ENCODE results near the gene DNASE1L1. TPM values are rescaled to one million over a fixed set of nuclear protein-coding genes. Genes with fewer than 3 reads are reported as not detected.
A peak's percentile ranks its signal among the peaks of the same experiment; 100 is the strongest.

DNASE1L1 gene
- polyA plus RNA-seq, 1 of the 3 experiments (the other 2 are of a cell fraction): 18.2 TPM

DNA sequence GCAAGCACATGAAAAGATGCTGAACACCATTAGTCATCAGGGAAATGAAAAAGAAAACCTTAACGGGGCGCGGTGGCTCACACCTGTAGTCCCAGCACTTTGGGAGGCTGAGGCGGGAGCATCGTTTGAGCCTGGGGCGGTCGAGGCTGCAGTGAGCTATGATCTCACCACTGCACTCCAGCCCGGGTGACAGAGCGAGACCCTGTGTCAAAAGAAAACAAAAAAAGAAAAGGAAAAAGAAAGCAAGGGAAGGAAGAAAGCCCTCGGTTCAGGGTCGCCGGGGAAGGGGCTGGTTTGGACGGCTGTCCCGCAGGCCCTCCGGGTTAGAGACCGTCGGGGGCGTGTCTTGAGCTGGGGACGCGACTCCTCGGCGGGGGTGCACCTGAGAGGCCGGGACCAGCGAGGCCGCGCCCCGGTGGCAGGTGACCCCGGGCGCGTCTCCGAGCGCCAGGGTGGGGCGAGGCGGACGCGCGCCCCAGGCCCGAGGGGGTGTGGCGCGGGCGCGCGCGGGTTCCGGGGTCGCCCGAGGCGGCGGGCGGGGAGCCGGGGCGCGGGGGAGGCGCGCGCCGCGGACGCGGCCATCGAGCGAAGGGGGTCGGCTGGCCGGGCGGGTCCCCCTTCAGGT, 48.5 kb upstream of the DNASE1L1 start:
- peak; percentile 78 for DNase-seq
- Histone ChIP-seq H3K36me3 (replicated peaks in 1 of 2; ENCODE audit: control insufficient read depth in 1 of 2, insufficient read depth in 2 of 2, low read length in 1 of 2) (peaks cover 0 to 5% of the 10 kb centered on the region in 2 experiments), H3K9me3 (no peaks in the 10 kb centered on the region), H2AFZ (ENCODE audit: low read depth) (0 out of 2 replicates have a peak overlapping the region, but pooled peaks have one; percentile 35), H3F3A (replicated peaks; ENCODE audit: insufficient read depth) (peaks cover 4% of the 10 kb centered on the region), H4K20me1 (ENCODE audit: insufficient read depth) (peaks cover 31% of the 10 kb centered on the region), H3K4me3 (ENCODE audit: low read depth in 2 of 2, low read length in 1 of 2) (peak overlapping the region; percentile 49 to 66; a peak in 3 of 4 replicates), H3K4me2 (peak overlapping the region; percentile 50; the same call in 1 of the 2 replicates), H3K4me1 (ENCODE audit: control insufficient read depth in 1 of 2, insufficient read depth in 2 of 2, low read depth in 1 of 2, low read length in 1 of 2) (peaks cover 0 to 12% of the 10 kb centered on the region in 2 experiments; a peak in 1 of 4 replicates), H3K9ac (peak overlapping the region; percentile 68; the same call in 1 of the 2 replicates), H3K27me3 (ENCODE audit: insufficient read depth) (no peaks in the 10 kb centered on the region), H3K27ac (ENCODE audit: low read depth in 2 of 2, low read length in 1 of 2) (peak overlapping the region in 1 of 2 experiments; percentile 47; a peak in 1 of 4 replicates), H3K79me2 (ENCODE audit: insufficient read depth) (peaks cover 33% of the 10 kb centered on the region), H3K9me2 (no peaks in the 10 kb centered on the region)
- ChIA-PET POLR2A (interaction anchor here (0.6 to 0.7 kb wide), 2 partner anchors 10 to 13 kb away, joined by 3 to 4 read pairs; partner anchors contain the start of gene FAM50A), CTCF (interaction anchor here (1.0 kb wide), 1 partner anchor 70 kb away, joined by 6 read pairs; no protein-coding TSS in a partner anchor)
- 25% methylated on average over 20 of the region's 65 CpGs for WGBS (ENCODE audit: low lambda C conversion rate)
- TF ChIP-seq JUND (IDR thresholded peaks at IDR 0.05) (no peak), GATA2 (CRISPR knock-in tag; IDR thresholded peaks at IDR 0.05) (no peak), NRF1 (IDR thresholded peaks at IDR 0.05; ENCODE audit: low read depth, low read length) (no peak), ELF1 (IDR thresholded peaks at IDR 0.05) (no peak), FOXM1 (IDR thresholded peaks at IDR 0.05; ENCODE audit: low read depth) (no peak), EP300 (IDR thresholded peaks at IDR 0.05; ENCODE audit: borderline replicate concordance in 1 of 2, low read depth in 1 of 2, low read length in 1 of 2) (no peak), FOXJ3 (CRISPR knock-in tag; IDR thresholded peaks at IDR 0.05) (no peak), RCOR1 (IDR thresholded peaks at IDR 0.05; ENCODE audit: low read length) (no peak), RFX5 (IDR thresholded peaks at IDR 0.05; ENCODE audit: low read length) (no peak), RXRA (IDR thresholded peaks at IDR 0.05; ENCODE audit: borderline replicate concordance, low read depth) (no peak), SIN3A (IDR thresholded peaks at IDR 0.05; ENCODE audit: borderline replicate concordance, low read depth, low read length) (no peak), MEF2A (IDR thresholded peaks at IDR 0.05; ENCODE audit: borderline replicate concordance, low read depth) (no peak), POLR2AphosphoS5 (IDR thresholded peaks at IDR 0.05; ENCODE audit: low read depth, low read length) (no peak), RAD21 (IDR thresholded peaks at IDR 0.05; ENCODE audit: low read length) (no peak)
- TF ChIP-seq, protein P1, sequence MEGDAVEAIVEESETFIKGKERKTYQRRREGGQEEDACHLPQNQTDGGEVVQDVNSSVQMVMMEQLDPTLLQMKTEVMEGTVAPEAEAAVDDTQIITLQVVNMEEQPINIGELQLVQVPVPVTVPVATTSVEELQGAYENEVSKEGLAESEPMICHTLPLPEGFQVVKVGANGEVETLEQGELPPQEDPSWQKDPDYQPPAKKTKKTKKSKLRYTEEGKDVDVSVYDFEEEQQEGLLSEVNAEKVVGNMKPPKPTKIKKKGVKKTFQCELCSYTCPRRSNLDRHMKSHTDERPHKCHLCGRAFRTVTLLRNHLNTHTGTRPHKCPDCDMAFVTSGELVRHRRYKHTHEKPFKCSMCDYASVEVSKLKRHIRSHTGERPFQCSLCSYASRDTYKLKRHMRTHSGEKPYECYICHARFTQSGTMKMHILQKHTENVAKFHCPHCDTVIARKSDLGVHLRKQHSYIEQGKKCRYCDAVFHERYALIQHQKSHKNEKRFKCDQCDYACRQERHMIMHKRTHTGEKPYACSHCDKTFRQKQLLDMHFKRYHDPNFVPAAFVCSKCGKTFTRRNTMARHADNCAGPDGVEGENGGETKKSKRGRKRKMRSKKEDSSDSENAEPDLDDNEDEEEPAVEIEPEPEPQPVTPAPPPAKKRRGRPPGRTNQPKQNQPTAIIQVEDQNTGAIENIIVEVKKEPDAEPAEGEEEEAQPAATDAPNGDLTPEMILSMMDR (IDR thresholded peaks at IDR 0.05): no peak
- TF ChIP-seq, protein P2, sequence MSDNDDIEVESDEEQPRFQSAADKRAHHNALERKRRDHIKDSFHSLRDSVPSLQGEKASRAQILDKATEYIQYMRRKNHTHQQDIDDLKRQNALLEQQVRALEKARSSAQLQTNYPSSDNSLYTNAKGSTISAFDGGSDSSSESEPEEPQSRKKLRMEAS (IDR thresholded peaks at IDR 0.05; ENCODE audit: low read depth): no peak
- TF ChIP-seq, protein P3, sequence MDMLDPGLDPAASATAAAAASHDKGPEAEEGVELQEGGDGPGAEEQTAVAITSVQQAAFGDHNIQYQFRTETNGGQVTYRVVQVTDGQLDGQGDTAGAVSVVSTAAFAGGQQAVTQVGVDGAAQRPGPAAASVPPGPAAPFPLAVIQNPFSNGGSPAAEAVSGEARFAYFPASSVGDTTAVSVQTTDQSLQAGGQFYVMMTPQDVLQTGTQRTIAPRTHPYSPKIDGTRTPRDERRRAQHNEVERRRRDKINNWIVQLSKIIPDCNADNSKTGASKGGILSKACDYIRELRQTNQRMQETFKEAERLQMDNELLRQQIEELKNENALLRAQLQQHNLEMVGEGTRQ (IDR thresholded peaks at IDR 0.05; ENCODE audit: borderline replicate concordance, low read depth, low read length): no peak
- TF ChIP-seq, protein P4, sequence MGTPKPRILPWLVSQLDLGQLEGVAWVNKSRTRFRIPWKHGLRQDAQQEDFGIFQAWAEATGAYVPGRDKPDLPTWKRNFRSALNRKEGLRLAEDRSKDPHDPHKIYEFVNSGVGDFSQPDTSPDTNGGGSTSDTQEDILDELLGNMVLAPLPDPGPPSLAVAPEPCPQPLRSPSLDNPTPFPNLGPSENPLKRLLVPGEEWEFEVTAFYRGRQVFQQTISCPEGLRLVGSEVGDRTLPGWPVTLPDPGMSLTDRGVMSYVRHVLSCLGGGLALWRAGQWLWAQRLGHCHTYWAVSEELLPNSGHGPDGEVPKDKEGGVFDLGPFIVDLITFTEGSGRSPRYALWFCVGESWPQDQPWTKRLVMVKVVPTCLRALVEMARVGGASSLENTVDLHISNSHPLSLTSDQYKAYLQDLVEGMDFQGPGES (IDR thresholded peaks at IDR 0.05; ENCODE audit: low read depth, low read length): no peak
- TF ChIP-seq, protein P5, sequence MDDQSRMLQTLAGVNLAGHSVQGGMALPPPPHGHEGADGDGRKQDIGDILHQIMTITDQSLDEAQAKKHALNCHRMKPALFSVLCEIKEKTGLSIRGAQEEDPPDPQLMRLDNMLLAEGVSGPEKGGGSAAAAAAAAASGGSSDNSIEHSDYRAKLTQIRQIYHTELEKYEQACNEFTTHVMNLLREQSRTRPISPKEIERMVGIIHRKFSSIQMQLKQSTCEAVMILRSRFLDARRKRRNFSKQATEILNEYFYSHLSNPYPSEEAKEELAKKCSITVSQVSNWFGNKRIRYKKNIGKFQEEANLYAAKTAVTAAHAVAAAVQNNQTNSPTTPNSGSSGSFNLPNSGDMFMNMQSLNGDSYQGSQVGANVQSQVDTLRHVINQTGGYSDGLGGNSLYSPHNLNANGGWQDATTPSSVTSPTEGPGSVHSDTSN (IDR thresholded peaks at IDR 0.05): no peak

Measured in SK-N-SH (cell line).